ENCODE results near the gene FGF4.
"Not testable (repeated sequence)": the region's sequence is repeated elsewhere in the genome, so short reads cannot be mapped to it uniquely, and the experiment has no call there.

Gene FGF4

GRCh38 chr11:69773626-69774353, 1.4 kb downstream of the FGF4 start:
- no peak for DNase-seq (ENCODE audit: low read depth)

- DNase-seq (ENCODE audit: low read depth): no peak
Observed at GRCh38 chr11:69771466-69771865, 3.7 kb downstream of the FGF4 start.

GRCh38 chr11:69770540-69770939, 4.6 kb downstream of the FGF4 start:
- no peak for DNase-seq (ENCODE audit: low read depth)

GRCh38 chr11:69765498-69765995, 9.6 kb downstream of the FGF4 start:
- no peak for DNase-seq (ENCODE audit: low read depth)

- not testable (repeated sequence) for DNase-seq (ENCODE audit: low read depth)
Observed at GRCh38 chr11:69764918-69765317, 10.2 kb downstream of the FGF4 start.

- no peak for DNase-seq (ENCODE audit: low read depth)
Observed at GRCh38 chr11:69760319-69760718, 14.8 kb downstream of the FGF4 start.

- no peak for DNase-seq (ENCODE audit: low read depth)
Observed at GRCh38 chr11:69752890-69753289, 22.3 kb downstream of the FGF4 start.

- no peak for DNase-seq (ENCODE audit: low read depth)
Observed at GRCh38 chr11:69750875-69751597, 24.1 kb downstream of the FGF4 start.

- no peak for DNase-seq (ENCODE audit: low read depth)
Observed at GRCh38 chr11:69750108-69750850, 24.9 kb downstream of the FGF4 start.

- DNase-seq (ENCODE audit: low read depth): no peak
Observed at GRCh38 chr11:69748637-69749036, 26.5 kb downstream of the FGF4 start.

- DNase-seq (ENCODE audit: low read depth): no peak
Observed at GRCh38 chr11:69746752-69747742, 28.1 kb downstream of the FGF4 start.

- DNase-seq (ENCODE audit: low read depth): no peak
Observed at GRCh38 chr11:69746140-69746539, 29.0 kb downstream of the FGF4 start.

- DNase-seq (ENCODE audit: low read depth): no peak
Observed at GRCh38 chr11:69745201-69745600, 29.9 kb downstream of the FGF4 start.

- DNase-seq (ENCODE audit: low read depth): no peak
Observed at GRCh38 chr11:69744435-69744834, 30.7 kb downstream of the FGF4 start.

- DNase-seq (ENCODE audit: low read depth): no peak
Observed at GRCh38 chr11:69734841-69735240, 40.3 kb downstream of the FGF4 start.

- no peak for DNase-seq (ENCODE audit: low read depth)
Observed at GRCh38 chr11:69734367-69734766, 40.8 kb downstream of the FGF4 start.

- DNase-seq (ENCODE audit: low read depth): no peak
Observed at GRCh38 chr11:69732910-69733309, 42.2 kb downstream of the FGF4 start.

GRCh38 chr11:69731110-69731509, 44.0 kb downstream of the FGF4 start:
- DNase-seq (ENCODE audit: low read depth): no peak

- no peak for DNase-seq (ENCODE audit: low read depth)
Observed at GRCh38 chr11:69730500-69730899, 44.6 kb downstream of the FGF4 start.

GRCh38 chr11:69729252-69729651, 45.9 kb downstream of the FGF4 start:
- DNase-seq (ENCODE audit: low read depth): no peak

- no peak for DNase-seq (ENCODE audit: low read depth)
Observed at GRCh38 chr11:69727266-69727665, 47.9 kb downstream of the FGF4 start.

GRCh38 chr11:69726481-69726880, 48.7 kb downstream of the FGF4 start:
- no peak for DNase-seq (ENCODE audit: low read depth)
